Gastrocnemius medialis (tissue), 4 donors: Measurements from ENCODE around the gene TOR1AIP2.

Source experiments
- POLR2A ChIP-seq, 2 donors: fragments of 450-650 bp; IDR thresholded peaks; one replicate each; pipeline ENCODE4 v1.6.1; 2017; ENCODE audit warnings: antibody characterized with exemption in 2 of 2, mild to moderate bottlenecking in 2 of 2, moderate library complexity in 2 of 2
- TF ChIP-seq, protein P1 (sequence below), 5 experiments: fragments of 450-650 bp in 3 of 5; fragments of 200-600 bp in 2 of 5; sonication (generic) in 2 of 5; IDR thresholded peaks in 4 of 5; conservative IDR thresholded peaks in 1 of 5; 1 replicate in 4 of 5; 2 replicates in 1 of 5; pipeline ENCODE4 v1.5.1; 2016 to 2019; ENCODE audit warnings: antibody characterized with exemption in 5 of 5, mild to moderate bottlenecking in 3 of 5, moderate library complexity in 3 of 5

DNA sequence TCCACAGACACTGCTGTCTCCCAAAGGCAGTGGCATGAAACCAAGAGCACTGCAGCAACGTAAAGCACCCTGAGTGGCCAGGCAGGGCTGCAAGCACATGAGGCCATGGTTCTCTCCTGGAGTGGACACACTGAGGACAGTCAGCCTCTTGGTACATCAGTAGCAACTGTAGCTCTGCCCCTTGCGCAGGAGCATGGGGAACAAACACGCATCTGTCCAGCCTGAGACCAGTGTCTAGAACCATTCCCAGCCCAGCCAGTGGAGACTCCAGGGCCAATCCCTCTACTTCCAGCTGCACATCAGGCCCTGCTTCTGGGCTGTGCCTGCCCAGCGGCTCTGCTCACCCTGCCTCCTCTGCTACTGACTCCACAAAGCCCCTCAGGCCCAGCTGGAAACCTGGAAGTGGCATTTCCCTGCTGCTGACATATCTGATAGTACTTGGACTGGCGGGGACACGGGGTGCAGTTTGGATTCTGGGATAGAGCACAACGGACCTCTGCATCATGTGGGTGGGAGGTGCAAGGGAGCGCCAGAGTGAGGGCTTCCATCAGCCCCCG is 49.0 kb downstream of the TOR1AIP2 start:
- TF ChIP-seq, protein P1, sequence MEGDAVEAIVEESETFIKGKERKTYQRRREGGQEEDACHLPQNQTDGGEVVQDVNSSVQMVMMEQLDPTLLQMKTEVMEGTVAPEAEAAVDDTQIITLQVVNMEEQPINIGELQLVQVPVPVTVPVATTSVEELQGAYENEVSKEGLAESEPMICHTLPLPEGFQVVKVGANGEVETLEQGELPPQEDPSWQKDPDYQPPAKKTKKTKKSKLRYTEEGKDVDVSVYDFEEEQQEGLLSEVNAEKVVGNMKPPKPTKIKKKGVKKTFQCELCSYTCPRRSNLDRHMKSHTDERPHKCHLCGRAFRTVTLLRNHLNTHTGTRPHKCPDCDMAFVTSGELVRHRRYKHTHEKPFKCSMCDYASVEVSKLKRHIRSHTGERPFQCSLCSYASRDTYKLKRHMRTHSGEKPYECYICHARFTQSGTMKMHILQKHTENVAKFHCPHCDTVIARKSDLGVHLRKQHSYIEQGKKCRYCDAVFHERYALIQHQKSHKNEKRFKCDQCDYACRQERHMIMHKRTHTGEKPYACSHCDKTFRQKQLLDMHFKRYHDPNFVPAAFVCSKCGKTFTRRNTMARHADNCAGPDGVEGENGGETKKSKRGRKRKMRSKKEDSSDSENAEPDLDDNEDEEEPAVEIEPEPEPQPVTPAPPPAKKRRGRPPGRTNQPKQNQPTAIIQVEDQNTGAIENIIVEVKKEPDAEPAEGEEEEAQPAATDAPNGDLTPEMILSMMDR (IDR thresholded peaks at IDR 0.05 in 4 of 5, conservative IDR thresholded peaks at IDR 0.05 in 1 of 5), result no peak
- no peak for TF ChIP-seq POLR2A (IDR thresholded peaks at IDR 0.05)
